HG02973 (cell line): ENCODE measurements around the gene GAA.
"Not testable (repeated sequence)": the region's sequence is repeated elsewhere in the genome, so short reads cannot be mapped to it uniquely, and the experiment has no call there.

Experiments used
- ATAC-seq: cut with Tn5 transposase; IDR thresholded peaks from one replicate; pipeline ENCODE4 v1.9.1; 2021; ENCODE audit warnings: moderate library complexity; ENCODE audit not compliant: unreplicated experiment

The GAA gene

DNA sequence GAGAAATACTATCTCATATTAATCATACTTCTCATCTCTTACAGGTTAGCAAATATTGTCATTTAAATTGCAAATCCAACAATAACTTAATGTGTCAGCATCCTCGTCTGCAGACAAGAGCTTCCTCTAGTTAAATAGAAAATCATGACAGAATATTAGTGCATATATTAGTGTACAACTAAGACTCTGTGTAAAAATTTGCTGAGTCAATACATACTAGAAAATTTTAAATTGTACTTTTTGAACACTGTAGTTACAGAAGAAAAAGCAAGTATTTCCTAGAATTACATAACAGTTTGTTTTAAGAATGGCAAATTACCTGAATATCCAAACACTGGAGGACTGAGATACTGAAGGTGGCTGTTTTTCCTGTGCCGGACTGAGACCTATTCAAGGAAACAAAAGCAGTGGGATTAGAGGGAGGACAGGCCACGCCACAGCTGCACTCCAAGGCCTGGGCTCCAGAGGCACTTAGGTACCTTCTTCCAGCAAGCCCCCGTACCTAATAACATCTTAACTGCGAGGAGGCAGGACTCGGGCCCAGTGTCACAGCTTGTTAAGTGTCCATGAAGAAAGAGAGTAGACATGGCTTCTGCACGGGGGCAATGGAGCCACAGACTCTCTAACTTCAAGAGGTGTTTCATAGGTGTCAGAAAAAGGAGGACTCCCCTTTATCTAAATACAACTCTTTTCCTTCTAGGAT, 40.2 kb downstream of the GAA start:
- ATAC-seq, result no peak

GRCh38 chr17:80142929-80143328, 41.5 kb downstream of the GAA start:
- ATAC-seq, result no peak

GRCh38 chr17:80145076-80146075, 44.0 kb downstream of the GAA start:
- no peak for ATAC-seq

GRCh38 chr17:80146121-80147034, 45.0 kb downstream of the GAA start:
- ATAC-seq, result peak; percentile 21

DNA sequence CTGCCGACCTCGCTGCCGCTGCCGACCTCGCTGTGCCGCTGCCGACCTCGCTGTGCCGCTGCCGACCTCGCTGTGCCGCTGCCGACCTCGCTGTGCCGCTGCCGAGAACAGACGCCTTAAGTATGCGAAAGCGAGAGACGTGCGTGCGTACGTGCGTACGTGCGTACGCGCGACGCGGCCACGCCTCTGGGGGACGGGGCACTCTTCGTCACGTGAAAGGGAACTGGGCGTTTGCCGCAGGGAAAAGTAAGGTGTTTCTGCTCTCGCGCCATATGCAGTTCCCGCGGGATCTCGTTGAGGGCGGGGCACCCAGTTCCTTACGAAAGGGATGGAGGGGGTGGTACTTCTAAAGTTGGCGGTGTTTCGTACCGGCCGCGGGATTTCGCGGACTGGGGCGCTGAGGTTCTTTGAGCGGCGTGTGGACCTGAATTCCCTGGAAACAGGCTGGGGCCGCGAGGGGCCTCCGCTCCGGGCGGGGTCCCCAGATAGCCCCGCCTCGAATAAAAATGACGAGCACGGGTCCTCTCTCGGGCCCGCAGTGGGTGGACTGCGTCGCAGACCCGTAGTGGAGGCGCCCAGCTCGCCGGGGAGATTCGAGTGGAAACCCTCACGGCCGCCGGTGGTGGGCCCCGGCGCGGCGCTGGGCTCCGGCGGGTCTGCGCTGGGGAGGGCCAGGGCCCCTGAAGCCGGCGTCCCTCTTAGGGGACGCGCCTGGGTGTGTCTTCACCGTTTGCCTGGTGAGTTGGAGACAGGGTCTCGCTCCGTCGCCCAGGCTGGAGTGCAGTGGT, 45.8 kb downstream of the GAA start, which contains the start of gene EIF4A3:
Gene EIF4A3, minus strand, starts transcription at position 94 of the 788 bp plus-strand sequence. CDS start 167 bp downstream, outside the sequence.
- ATAC-seq, result peak; percentile 83

- ATAC-seq, result no peak
Measured at GRCh38 chr17:80151333-80151732, 50.0 kb downstream of the GAA start.

DNA sequence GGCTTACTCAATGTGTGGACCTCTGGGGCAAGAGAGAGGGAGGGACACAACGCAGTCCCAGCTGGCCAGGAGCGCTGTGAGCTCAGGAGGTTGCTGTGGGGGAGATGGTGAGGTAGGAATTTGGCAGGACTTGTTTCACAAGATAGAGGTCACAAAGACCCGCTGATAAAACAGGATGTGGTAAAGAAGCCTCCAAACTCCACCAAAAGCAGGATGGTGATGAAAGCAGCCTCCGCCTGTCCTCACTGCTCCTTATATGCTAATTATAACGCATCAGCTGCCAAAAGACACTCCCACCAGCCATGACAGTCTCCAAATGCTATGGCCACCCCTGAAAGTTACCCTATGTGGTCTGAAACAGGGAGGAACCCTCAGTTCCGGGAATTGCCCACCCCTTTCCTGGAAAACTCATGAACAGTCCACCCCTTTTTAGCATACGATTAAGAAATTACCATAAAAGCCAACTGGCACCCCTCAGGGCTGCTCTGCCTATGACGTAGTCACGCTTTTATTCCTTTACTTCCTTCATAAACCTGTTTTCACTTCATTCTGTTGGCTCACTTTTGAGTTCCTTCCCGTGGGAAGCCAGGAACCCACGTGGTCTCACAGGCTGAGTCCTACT, 50.8 kb downstream of the GAA start:
- no peak for ATAC-seq

GRCh38 chr17:80153004-80153403, 51.6 kb downstream of the GAA start:
- no peak for ATAC-seq

GRCh38 chr17:80154166-80154565, 52.8 kb downstream of the GAA start:
- no peak for ATAC-seq

- not testable (repeated sequence) for ATAC-seq
Measured at GRCh38 chr17:80155600-80155999, 54.2 kb downstream of the GAA start.

DNA sequence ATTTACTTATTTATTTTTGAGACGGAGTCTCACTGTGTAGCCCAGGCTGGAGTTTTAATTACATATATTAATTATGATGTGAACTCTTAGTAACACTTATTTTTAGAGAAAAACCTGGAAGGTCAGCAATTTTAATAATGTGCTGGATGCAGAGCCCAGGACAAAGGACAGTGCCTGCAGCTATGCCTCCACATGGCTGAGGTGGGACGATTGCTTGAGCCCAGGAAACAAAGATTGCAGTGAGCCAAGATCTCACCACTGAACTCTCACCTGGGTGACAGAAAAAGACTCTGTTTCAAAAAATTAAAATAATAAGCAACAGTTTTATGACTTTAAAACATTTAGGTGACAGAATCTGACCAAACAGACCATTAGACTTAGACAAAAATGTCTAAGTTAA, 57.5 kb downstream of the GAA start:
- ATAC-seq, result no peak

DNA sequence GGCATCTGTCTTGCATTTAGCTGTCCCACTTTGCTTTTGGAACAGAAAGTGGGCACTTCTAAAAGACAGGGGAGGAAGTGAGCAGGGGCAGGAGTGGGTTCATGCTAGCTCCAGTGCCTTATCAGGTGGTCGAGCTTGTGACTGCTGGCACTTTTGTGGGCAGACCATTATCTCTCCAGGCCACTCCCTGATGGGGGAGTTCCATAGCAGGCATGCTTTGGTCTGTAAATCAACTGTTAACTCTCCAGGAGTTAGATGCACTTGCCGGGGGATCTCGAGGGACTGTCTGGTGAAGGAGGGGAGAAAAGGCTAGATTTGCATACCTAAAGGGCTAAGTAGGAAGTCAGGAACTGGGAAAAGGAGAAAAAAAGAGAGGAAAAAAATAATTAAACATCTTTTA, 59.2 kb downstream of the GAA start:
- ATAC-seq, result no peak

DNA sequence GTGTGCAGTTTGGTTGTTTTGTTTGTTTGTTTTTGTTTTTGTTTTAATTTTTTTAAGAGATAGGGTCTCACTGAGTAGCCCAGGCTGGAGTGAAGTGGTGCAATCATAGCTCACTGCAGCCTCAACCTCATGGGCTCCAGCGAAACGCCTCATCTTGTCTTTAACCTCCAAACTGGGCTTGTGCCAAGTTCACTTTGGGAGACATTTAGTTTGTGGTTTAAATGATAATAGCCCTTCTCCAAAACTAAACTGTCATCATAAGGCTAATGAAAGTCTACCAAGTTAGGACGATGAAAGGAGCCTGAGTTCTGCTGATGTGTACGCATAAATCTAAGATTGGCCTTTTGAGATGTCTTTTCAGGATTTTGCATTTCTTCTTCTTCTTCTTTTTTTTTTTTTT, 62.0 kb downstream of the GAA start:
- ATAC-seq, result no peak

DNA sequence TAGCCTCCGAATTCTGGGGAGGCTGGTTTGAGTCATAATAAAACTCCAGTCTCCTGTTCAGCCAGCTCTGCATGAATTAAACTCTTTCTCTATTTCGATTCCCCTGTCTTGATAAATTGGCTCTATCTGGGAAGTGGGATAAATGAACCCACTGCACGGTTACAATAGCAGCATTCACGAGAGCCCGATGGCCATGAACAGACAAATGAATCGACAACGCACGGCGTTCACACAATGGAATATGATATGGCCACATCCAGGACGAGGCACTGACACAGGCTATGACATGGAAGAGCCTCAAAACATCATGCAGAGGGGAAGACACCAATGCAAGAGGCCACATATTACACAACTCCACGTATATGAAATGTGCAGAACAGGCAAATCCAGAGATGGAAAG, 62.8 kb downstream of the GAA start:
- no peak for ATAC-seq

GRCh38 chr17:80166446-80166845, 65.1 kb downstream of the GAA start:
- ATAC-seq, result no peak

DNA sequence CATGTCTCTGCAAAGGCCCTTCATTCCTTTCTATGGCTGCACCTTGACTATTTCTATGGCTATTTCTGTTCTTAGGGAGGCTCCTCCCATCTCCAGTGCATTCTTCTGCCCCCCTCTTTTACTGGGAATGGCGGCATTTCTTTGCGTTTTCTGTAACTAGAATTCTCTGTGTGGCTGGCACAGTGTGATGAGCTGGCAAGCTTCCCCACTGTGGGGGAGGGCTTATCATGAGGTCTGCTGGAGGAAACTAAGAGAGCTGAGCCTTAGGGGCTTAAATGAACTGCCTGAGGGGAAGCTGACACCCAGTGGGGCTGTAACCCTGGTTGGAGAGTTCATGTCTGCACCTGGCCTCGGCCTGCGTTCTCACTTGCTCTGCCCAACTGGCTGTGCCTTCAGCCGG, 67.0 kb downstream of the GAA start:
- no peak for ATAC-seq

DNA sequence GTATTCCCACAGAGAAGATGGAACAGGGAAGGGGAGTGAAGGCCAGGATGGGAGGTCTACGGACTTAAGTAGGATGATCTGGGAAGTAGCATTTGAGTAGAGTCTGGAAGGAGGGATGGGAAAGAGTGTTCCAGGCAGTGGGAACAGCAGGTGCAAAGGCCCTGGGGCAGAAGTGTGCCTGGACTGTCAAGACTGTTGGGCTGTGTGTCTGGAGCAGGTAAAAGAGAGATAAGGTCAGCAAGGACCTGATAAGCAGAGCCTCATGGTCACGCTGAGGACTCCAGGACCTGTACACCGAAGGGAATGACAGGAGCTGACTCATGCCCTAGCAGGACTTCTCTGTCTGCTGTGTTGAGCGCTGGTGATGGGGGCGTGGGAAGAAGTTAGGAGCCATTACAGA, 67.7 kb downstream of the GAA start:
- no peak for ATAC-seq
